Chondrocyte (in vitro differentiated cells): Measurements from ENCODE around the gene CREB3L2. TPM values are rescaled to one million over a fixed set of nuclear protein-coding genes. Genes with fewer than 3 reads are reported as not detected.
A peak's percentile ranks its signal among the peaks of the same experiment; 100 is the strongest.
"Not testable (repeated sequence)": the region's sequence is repeated elsewhere in the genome, so short reads cannot be mapped to it uniquely, and the experiment has no call there.

Experiments
- DNase-seq: peaks from one replicate; pipeline ENCODE4 v3.0.0; 2021; ENCODE audit warnings: mixed read lengths, low spot score
- H3K27ac Mint-ChIP-seq: one replicate; pipeline ENCODE4 v1.8.0; 2021; ENCODE audit warnings: mild to moderate bottlenecking, moderate library complexity, mixed read lengths; ENCODE audit not compliant: unreplicated experiment
- H3K27me3 Mint-ChIP-seq: 2 replicates; pipeline ENCODE4 v1.8.0; 2021; ENCODE audit warnings: low read depth, mixed read lengths
- H3K36me3 Mint-ChIP-seq: 2 replicates; pipeline ENCODE4 v1.8.0; 2021; ENCODE audit warnings: low read depth, mixed read lengths
- H3K4me1 Mint-ChIP-seq: 2 replicates; pipeline ENCODE4 v1.8.0; 2021; ENCODE audit warnings: low read depth, mild to moderate bottlenecking, mixed read lengths
- H3K4me3 Mint-ChIP-seq: one replicate; pipeline ENCODE4 v1.8.0; 2021; ENCODE audit warnings: mild to moderate bottlenecking, moderate library complexity, mixed read lengths; ENCODE audit not compliant: unreplicated experiment
- H3K9me3 Mint-ChIP-seq: 2 replicates; pipeline ENCODE4 v1.8.0; 2021; ENCODE audit warnings: low read depth, mixed read lengths
- CTCF ChIP-seq: fragments of 200-600 bp; sonication (generic); IDR thresholded peaks from 2 replicates; pipeline ENCODE4 v1.5.0; 2021; ENCODE audit warnings: antibody characterized with exemption, mild to moderate bottlenecking, moderate library complexity
- total RNA-seq: library from RNA; stranded (reverse); gene quantifications from 3 replicates; pipeline ENCODE4 v1.2.1, GENCODE V29; 2021

Gene CREB3L2
- total RNA-seq, 1 donor from 2014 or later: 217 TPM

GRCh38 chr7:137983323-137984008 is 18.4 kb downstream of the CREB3L2 start:
- Mint-ChIP-seq H3K27ac (no peak overlapping the region), H3K9me3 (no peaks in the 10 kb centered on the region), H3K4me1 (peaks cover 8% of the 10 kb centered on the region), H3K27me3 (no peaks in the 10 kb centered on the region), H3K36me3 (peaks cover 20% of the 10 kb centered on the region), H3K4me3 (no peak overlapping the region)
- TF ChIP-seq CTCF: no peak
- DNase-seq: no peak

GRCh38 chr7:137982394-137982793 is 19.5 kb downstream of the CREB3L2 start:
- Mint-ChIP-seq H3K4me1 (peaks cover 19% of the 10 kb centered on the region), H3K36me3 (peaks cover 23% of the 10 kb centered on the region), H3K27ac (peak overlapping the region; percentile 85)
- not testable (repeated sequence) for H3K4me3 Mint-ChIP-seq, H3K9me3 Mint-ChIP-seq, DNase-seq, H3K27me3 Mint-ChIP-seq

GRCh38 chr7:137981668-137982067 is 20.2 kb downstream of the CREB3L2 start:
- H3K27ac Mint-ChIP-seq: peak overlapping the region; percentile 99
- no peak for DNase-seq
- peaks cover 23% of the 10 kb centered on the region for H3K36me3 Mint-ChIP-seq
- H3K27me3 Mint-ChIP-seq: no peaks in the 10 kb centered on the region
- no peak overlapping the region for H3K4me3 Mint-ChIP-seq
- no peak for TF ChIP-seq CTCF
- no peaks in the 10 kb centered on the region for H3K9me3 Mint-ChIP-seq
- peaks cover 26% of the 10 kb centered on the region for H3K4me1 Mint-ChIP-seq

- DNase-seq: no peak
- no peaks in the 10 kb centered on the region for H3K9me3 Mint-ChIP-seq
- H3K4me1 Mint-ChIP-seq: peaks cover 31% of the 10 kb centered on the region
- no peaks in the 10 kb centered on the region for H3K27me3 Mint-ChIP-seq
- H3K36me3 Mint-ChIP-seq: peaks cover 23% of the 10 kb centered on the region
- no peak for TF ChIP-seq CTCF
- peak overlapping the region; percentile 99 for H3K27ac Mint-ChIP-seq
- H3K4me3 Mint-ChIP-seq: peak overlapping the region; percentile 19
These were observed 20.7 kb downstream of the CREB3L2 start for GRCh38 chr7:137981175-137981574.

GRCh38 chr7:137980308-137980707 is 21.6 kb downstream of the CREB3L2 start:
- no peaks in the 10 kb centered on the region for H3K27me3 Mint-ChIP-seq
- H3K27ac Mint-ChIP-seq: peak overlapping the region; percentile 99
- no peaks in the 10 kb centered on the region for H3K9me3 Mint-ChIP-seq
- no peak overlapping the region for H3K4me3 Mint-ChIP-seq
- H3K4me1 Mint-ChIP-seq: peaks cover 40% of the 10 kb centered on the region
- peaks cover 25% of the 10 kb centered on the region for H3K36me3 Mint-ChIP-seq
- TF ChIP-seq CTCF: no peak
- no peak for DNase-seq
